ENCODE data around the gene SPATC1L. TPM values are rescaled to one million over a fixed set of nuclear protein-coding genes. Genes with fewer than 3 reads are reported as not detected.

The SPATC1L gene
- total RNA-seq, 1 donor from 2014 or later: 58.7 TPM

DNA sequence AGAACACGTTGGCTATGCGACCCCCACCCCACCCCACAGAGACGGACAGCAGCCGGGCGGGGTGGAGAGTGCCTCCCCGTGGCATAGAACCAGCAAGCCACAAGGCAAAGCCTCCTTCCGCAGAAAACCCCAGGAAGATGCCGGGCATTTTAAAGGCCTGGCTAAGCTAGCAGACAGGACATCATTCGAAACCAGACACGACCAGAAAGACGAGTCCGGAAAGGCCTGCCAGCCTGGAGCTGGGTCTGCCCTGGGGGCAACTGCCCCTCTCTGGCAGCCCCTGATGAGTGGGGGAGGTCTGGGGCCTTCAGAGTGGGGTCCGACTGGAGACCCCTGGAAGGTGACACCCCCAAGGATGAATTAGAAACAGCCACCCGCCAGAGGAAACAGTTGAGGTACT lies 37.4 kb downstream of the SPATC1L start:
- peaks cover 10% of the 10 kb centered on the region for H3K4me1 Mint-ChIP-seq (ENCODE audit: low read depth, unreplicated experiment)
- peak; percentile 13 for DNase-seq
- peak overlapping the region; percentile 28 for H3K27ac Mint-ChIP-seq (ENCODE audit: unreplicated experiment)
- TF ChIP-seq, protein P1, sequence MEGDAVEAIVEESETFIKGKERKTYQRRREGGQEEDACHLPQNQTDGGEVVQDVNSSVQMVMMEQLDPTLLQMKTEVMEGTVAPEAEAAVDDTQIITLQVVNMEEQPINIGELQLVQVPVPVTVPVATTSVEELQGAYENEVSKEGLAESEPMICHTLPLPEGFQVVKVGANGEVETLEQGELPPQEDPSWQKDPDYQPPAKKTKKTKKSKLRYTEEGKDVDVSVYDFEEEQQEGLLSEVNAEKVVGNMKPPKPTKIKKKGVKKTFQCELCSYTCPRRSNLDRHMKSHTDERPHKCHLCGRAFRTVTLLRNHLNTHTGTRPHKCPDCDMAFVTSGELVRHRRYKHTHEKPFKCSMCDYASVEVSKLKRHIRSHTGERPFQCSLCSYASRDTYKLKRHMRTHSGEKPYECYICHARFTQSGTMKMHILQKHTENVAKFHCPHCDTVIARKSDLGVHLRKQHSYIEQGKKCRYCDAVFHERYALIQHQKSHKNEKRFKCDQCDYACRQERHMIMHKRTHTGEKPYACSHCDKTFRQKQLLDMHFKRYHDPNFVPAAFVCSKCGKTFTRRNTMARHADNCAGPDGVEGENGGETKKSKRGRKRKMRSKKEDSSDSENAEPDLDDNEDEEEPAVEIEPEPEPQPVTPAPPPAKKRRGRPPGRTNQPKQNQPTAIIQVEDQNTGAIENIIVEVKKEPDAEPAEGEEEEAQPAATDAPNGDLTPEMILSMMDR (IDR thresholded peaks at IDR 0.05; ENCODE audit: partially characterized antibody, unreplicated experiment): no peak
- H3K27me3 Mint-ChIP-seq (ENCODE audit: unreplicated experiment): peaks cover 7% of the 10 kb centered on the region
- H3K9me3 Mint-ChIP-seq (ENCODE audit: unreplicated experiment): peaks cover 5% of the 10 kb centered on the region
- H3K36me3 Mint-ChIP-seq (ENCODE audit: unreplicated experiment): no peaks in the 10 kb centered on the region
- peak overlapping the region; percentile 49 for H3K4me3 Mint-ChIP-seq (ENCODE audit: unreplicated experiment)

GRCh38 chr21:46145840-46146691 lies 38.2 kb downstream of the SPATC1L start:
- H3K4me3 Mint-ChIP-seq (ENCODE audit: unreplicated experiment): no peak overlapping the region
- no peaks in the 10 kb centered on the region for H3K36me3 Mint-ChIP-seq (ENCODE audit: unreplicated experiment)
- peaks cover 10% of the 10 kb centered on the region for H3K4me1 Mint-ChIP-seq (ENCODE audit: low read depth, unreplicated experiment)
- H3K27me3 Mint-ChIP-seq (ENCODE audit: unreplicated experiment): peaks cover 7% of the 10 kb centered on the region
- H3K27ac Mint-ChIP-seq (ENCODE audit: unreplicated experiment): peak overlapping the region; percentile 28
- peaks cover 5% of the 10 kb centered on the region for H3K9me3 Mint-ChIP-seq (ENCODE audit: unreplicated experiment)
- TF ChIP-seq, protein P1 (IDR thresholded peaks at IDR 0.05; ENCODE audit: partially characterized antibody, unreplicated experiment): no peak
- DNase-seq: peak; percentile 36

DNA sequence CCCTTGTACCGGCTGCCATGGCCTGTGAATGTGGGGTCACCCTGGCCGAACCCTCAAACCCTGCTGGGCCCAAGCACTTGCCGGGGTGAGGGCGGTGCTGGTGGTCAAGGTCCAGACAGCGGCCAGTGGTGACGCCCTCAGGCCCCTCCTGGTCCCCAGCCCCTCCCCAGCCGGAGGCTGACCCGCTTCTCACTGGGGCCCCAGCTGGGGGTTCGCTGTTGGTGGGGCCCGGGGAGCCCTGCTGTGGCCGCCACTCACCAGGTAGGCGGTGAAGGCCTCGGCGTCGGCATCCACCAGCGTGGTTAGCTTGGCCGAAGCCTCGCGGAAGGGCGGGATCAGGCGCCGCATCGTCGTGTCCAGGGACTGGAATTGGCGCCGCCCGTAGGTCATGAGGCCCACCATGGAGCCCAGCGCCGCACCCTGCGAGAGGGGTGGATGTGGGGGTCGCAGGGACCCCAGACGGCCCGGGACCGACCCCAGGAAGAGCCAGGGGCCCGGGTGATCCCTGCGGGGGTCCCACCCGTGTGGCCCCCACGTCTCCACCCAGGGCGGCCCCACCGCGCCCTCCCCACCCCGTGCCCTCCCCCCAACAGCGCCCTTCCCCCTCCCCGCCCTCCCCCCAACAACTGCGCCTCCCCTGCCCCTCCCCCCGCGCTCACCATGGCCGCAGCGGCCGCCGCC lies 39.0 kb downstream of the SPATC1L start:
- H3K4me1 Mint-ChIP-seq (ENCODE audit: low read depth, unreplicated experiment): peaks cover 11% of the 10 kb centered on the region
- H3K4me3 Mint-ChIP-seq (ENCODE audit: unreplicated experiment): no peak overlapping the region
- TF ChIP-seq, protein P1 (IDR thresholded peaks at IDR 0.05; ENCODE audit: partially characterized antibody, unreplicated experiment): no peak
- no peaks in the 10 kb centered on the region for H3K36me3 Mint-ChIP-seq (ENCODE audit: unreplicated experiment)
- H3K27me3 Mint-ChIP-seq (ENCODE audit: unreplicated experiment): peaks cover 9% of the 10 kb centered on the region
- no peak overlapping the region for H3K27ac Mint-ChIP-seq (ENCODE audit: unreplicated experiment)
- DNase-seq: peak; percentile 14
- peaks cover 7% of the 10 kb centered on the region for H3K9me3 Mint-ChIP-seq (ENCODE audit: unreplicated experiment)

- Mint-ChIP-seq H3K36me3 (ENCODE audit: unreplicated experiment) (peaks cover 4% of the 10 kb centered on the region), H3K27ac (ENCODE audit: unreplicated experiment) (no peak overlapping the region), H3K4me1 (ENCODE audit: low read depth, unreplicated experiment) (peaks cover 11% of the 10 kb centered on the region)
Observed at GRCh38 chr21:46144464-46145070, 39.7 kb downstream of the SPATC1L start.

More at GRCh38 chr21:46144464-46145070, 39.7 kb downstream of the SPATC1L start:
- no peak overlapping the region for H3K4me3 Mint-ChIP-seq (ENCODE audit: unreplicated experiment)
- H3K9me3 Mint-ChIP-seq (ENCODE audit: unreplicated experiment): peaks cover 7% of the 10 kb centered on the region
- peaks cover 13% of the 10 kb centered on the region for H3K27me3 Mint-ChIP-seq (ENCODE audit: unreplicated experiment)
- TF ChIP-seq, protein P1 (IDR thresholded peaks at IDR 0.05; ENCODE audit: partially characterized antibody, unreplicated experiment): no peak
- peak; percentile 13 for DNase-seq

All from glutamatergic neuron (in vitro differentiated cells).